Loucy (cell line): ENCODE results near the gene SMARCAL1.

Source experiments
- H2AFZ ChIP-seq: fragments of 200-600 bp; sonication (generic); 2 replicates; pipeline ENCODE4 v1.6.0; 2016; ENCODE audit warnings: antibody characterized with exemption, mild to moderate bottlenecking, low read length, moderate library complexity
- H3F3A ChIP-seq: fragments of 200-600 bp; 2 replicates; pipeline ENCODE4 v1.6.0; 2016; ENCODE audit warnings: antibody characterized with exemption, low read depth, mild to moderate bottlenecking
- H3K27me3 ChIP-seq: fragments of 200-600 bp; sonication (generic); 2 replicates; pipeline ENCODE4 v1.6.1; 2014; ENCODE audit warnings: low read length, mild to moderate bottlenecking; ENCODE audit not compliant: insufficient read depth, poor library complexity, severe bottlenecking
- H3K36me3 ChIP-seq: fragments of 200-600 bp; sonication (generic); 2 replicates; pipeline ENCODE4 v1.6.1; 2016; ENCODE audit warnings: low read length; ENCODE audit not compliant: insufficient read depth
- H3K4me1 ChIP-seq: fragments of 200-600 bp; sonication (generic); 2 replicates; pipeline ENCODE4 v1.5.1; 2014; ENCODE audit warnings: low read length, mild to moderate bottlenecking; ENCODE audit not compliant: insufficient read depth, poor library complexity, severe bottlenecking
- H3K4me2 ChIP-seq: fragments of 200-600 bp; sonication (generic); 2 replicates; pipeline ENCODE4 v1.6.0; 2014; ENCODE audit warnings: antibody characterized with exemption, low read length, low read depth, mild to moderate bottlenecking; ENCODE audit not compliant: poor library complexity, severe bottlenecking
- H3K4me3 ChIP-seq: fragments of 200-600 bp; sonication (generic); 2 replicates; pipeline ENCODE4 v1.5.1; 2014; ENCODE audit warnings: low read length, mild to moderate bottlenecking, mixed read lengths; ENCODE audit not compliant: poor library complexity, severe bottlenecking
- H3K79me2 ChIP-seq: fragments of 200-600 bp; sonication (generic); 2 replicates; pipeline ENCODE4 v1.6.1; 2014; ENCODE audit warnings: low read length; ENCODE audit not compliant: insufficient read depth
- H3K9ac ChIP-seq: fragments of 200-600 bp; sonication (generic); 2 replicates; pipeline ENCODE4 v1.6.0; 2014; ENCODE audit warnings: mild to moderate bottlenecking, low read depth, low read length, moderate library complexity; ENCODE audit not compliant: poor library complexity, severe bottlenecking
- H3K9me2 ChIP-seq: fragments of 200-600 bp; sonication (generic); replicated peaks from 2 replicates; pipeline ENCODE4 v1.6.1; 2016; ENCODE audit warnings: low read depth, low read length, mixed read lengths
- H3K9me3 ChIP-seq: fragments of 200-600 bp; sonication (generic); 2 replicates; pipeline ENCODE4 v1.6.1; 2014; ENCODE audit warnings: mild to moderate bottlenecking, antibody characterized with exemption, low read length, low read depth; ENCODE audit not compliant: insufficient read depth
- H4K20me1 ChIP-seq: fragments of 200-600 bp; sonication (generic); 2 replicates; pipeline ENCODE4 v1.6.0; 2014; ENCODE audit warnings: antibody characterized with exemption, low read length, mild to moderate bottlenecking; ENCODE audit not compliant: insufficient read depth, poor library complexity, severe bottlenecking
- EZH2phosphoT487 ChIP-seq: fragments of 200-600 bp; IDR thresholded peaks from 2 replicates; pipeline ENCODE4 v1.6.1; 2018; ENCODE audit warnings: antibody characterized with exemption, mild to moderate bottlenecking, moderate library complexity, borderline replicate concordance
- TF ChIP-seq, protein P1 (sequence below): fragments of 200-600 bp; sonication (generic); conservative IDR thresholded peaks from 2 replicates; pipeline ENCODE4 v1.5.1; 2014; ENCODE audit warnings: mild to moderate bottlenecking, antibody characterized with exemption, low read length

Gene SMARCAL1

DNA sequence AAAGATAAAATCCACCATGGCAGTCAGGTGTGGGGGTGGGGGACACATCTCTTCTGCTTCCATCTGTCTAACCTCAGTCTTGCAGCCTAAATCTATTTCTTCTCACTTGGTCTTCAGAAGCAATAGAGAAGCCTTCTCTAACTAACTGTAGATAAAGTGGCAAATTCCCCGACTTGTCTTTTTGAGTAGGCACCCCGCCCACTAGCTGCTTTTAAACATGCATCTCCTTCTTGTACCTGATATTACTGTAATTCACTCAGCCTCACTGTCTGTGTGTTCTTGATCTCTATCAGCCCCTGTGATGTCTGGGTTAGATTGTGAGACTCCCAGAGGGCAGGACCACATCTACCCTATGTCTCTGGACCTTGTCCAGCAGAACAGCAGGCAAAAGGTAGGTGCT is 46.8 kb upstream of the SMARCAL1 start:
- Histone ChIP-seq H3F3A (no peaks in the 10 kb centered on the region), H3K79me2 (no peaks in the 10 kb centered on the region), H3K27me3 (no peaks in the 10 kb centered on the region), H3K4me1 (peaks cover 4% of the 10 kb centered on the region), H3K9me2 (no peaks in the 10 kb centered on the region), H4K20me1 (no peaks in the 10 kb centered on the region), H2AFZ (no peak overlapping the region), H3K9me3 (no peaks in the 10 kb centered on the region), H3K36me3 (no peaks in the 10 kb centered on the region), H3K9ac (no peak overlapping the region), H3K4me2 (no peak overlapping the region), H3K4me3 (no peak overlapping the region)
- no peak for TF ChIP-seq EZH2phosphoT487
- TF ChIP-seq, protein P1, sequence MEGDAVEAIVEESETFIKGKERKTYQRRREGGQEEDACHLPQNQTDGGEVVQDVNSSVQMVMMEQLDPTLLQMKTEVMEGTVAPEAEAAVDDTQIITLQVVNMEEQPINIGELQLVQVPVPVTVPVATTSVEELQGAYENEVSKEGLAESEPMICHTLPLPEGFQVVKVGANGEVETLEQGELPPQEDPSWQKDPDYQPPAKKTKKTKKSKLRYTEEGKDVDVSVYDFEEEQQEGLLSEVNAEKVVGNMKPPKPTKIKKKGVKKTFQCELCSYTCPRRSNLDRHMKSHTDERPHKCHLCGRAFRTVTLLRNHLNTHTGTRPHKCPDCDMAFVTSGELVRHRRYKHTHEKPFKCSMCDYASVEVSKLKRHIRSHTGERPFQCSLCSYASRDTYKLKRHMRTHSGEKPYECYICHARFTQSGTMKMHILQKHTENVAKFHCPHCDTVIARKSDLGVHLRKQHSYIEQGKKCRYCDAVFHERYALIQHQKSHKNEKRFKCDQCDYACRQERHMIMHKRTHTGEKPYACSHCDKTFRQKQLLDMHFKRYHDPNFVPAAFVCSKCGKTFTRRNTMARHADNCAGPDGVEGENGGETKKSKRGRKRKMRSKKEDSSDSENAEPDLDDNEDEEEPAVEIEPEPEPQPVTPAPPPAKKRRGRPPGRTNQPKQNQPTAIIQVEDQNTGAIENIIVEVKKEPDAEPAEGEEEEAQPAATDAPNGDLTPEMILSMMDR, result no peak

DNA sequence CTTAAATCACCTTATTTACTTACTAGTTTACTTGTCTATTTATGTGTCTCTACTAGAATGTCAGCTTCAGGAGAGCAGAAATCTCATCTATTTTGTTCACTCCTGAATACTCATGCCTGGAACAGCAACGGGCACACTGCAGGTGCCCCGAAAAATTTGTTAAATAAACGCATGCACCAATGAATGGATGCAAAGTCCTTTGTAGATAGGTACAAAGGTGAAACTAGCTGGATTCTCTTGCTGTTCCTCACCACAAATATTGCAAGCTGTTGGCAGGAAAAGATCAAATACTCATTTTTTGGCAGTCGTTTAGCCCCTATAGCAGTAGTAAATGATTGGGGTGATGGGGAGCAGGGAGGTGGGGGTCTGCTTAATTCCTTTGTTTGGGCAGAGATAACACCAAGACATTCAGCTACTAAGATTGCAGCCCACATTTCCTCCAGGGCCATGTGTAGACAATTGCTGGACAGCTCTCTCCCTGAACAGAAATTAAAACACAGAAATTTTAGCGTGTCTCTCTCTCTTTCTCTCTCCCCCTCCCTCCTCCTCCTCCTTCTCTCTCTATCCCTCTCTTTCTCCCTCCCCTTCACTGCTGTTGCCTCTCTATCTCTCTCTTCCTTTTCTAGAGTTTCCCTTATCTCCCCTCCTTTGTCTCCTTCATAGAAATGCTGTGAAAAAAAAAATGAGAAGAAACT is 45.4 kb upstream of the SMARCAL1 start:
- H3K9me3 ChIP-seq, result no peaks in the 10 kb centered on the region
- no peaks in the 10 kb centered on the region for H3K9me2 ChIP-seq
- no peak overlapping the region for H3K4me2 ChIP-seq
- no peaks in the 10 kb centered on the region for H3F3A ChIP-seq
- no peaks in the 10 kb centered on the region for H3K36me3 ChIP-seq
- no peak overlapping the region for H3K9ac ChIP-seq
- no peaks in the 10 kb centered on the region for H3K79me2 ChIP-seq
- H3K4me1 ChIP-seq, result no peaks in the 10 kb centered on the region
- no peak overlapping the region for H3K4me3 ChIP-seq
- H2AFZ ChIP-seq, result no peak overlapping the region
- TF ChIP-seq EZH2phosphoT487, result no peak
- TF ChIP-seq, protein P1, result no peak
- no peaks in the 10 kb centered on the region for H3K27me3 ChIP-seq
- no peaks in the 10 kb centered on the region for H4K20me1 ChIP-seq

- no peaks in the 10 kb centered on the region for H3K9me3 ChIP-seq
- no peak overlapping the region for H2AFZ ChIP-seq
- no peaks in the 10 kb centered on the region for H3F3A ChIP-seq
- no peak overlapping the region for H3K4me3 ChIP-seq
- H3K4me2 ChIP-seq, result no peak overlapping the region
- no peaks in the 10 kb centered on the region for H4K20me1 ChIP-seq
- no peak overlapping the region for H3K9ac ChIP-seq
- no peaks in the 10 kb centered on the region for H3K36me3 ChIP-seq
- no peaks in the 10 kb centered on the region for H3K79me2 ChIP-seq
- peaks cover 5% of the 10 kb centered on the region for H3K4me1 ChIP-seq
- no peaks in the 10 kb centered on the region for H3K27me3 ChIP-seq
- TF ChIP-seq, protein P1, result no peak
- TF ChIP-seq EZH2phosphoT487, result no peak
- no peaks in the 10 kb centered on the region for H3K9me2 ChIP-seq
Observed at GRCh38 chr2:216369821-216370220, 42.5 kb upstream of the SMARCAL1 start.
